ENCODE data around the gene PDE4B.

DNA sequence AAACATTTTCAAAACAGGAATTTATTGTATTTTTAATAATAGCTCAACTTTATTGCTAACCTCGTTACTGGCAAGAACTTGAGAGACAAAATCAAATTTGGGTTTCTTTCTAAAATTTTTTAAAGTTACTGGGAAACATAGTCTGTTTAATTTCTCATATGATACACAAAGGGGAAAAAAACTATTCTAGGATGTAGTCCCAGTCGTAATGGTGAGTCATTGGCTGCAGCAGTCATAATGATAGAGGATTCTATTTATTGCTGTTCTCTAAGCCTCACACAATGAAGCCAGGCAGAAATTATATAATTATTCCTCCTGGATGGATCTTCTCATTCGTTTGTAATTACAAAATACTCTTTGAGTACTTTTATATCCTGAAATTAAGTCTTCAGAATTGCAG, 414.8 kb downstream of the PDE4B start:
- TF ChIP-seq, protein P1, sequence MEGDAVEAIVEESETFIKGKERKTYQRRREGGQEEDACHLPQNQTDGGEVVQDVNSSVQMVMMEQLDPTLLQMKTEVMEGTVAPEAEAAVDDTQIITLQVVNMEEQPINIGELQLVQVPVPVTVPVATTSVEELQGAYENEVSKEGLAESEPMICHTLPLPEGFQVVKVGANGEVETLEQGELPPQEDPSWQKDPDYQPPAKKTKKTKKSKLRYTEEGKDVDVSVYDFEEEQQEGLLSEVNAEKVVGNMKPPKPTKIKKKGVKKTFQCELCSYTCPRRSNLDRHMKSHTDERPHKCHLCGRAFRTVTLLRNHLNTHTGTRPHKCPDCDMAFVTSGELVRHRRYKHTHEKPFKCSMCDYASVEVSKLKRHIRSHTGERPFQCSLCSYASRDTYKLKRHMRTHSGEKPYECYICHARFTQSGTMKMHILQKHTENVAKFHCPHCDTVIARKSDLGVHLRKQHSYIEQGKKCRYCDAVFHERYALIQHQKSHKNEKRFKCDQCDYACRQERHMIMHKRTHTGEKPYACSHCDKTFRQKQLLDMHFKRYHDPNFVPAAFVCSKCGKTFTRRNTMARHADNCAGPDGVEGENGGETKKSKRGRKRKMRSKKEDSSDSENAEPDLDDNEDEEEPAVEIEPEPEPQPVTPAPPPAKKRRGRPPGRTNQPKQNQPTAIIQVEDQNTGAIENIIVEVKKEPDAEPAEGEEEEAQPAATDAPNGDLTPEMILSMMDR (IDR thresholded peaks at IDR 0.05; ENCODE audit: low read depth, low read length): no peak
- TF ChIP-seq EZH2phosphoT487 (IDR thresholded peaks at IDR 0.05; ENCODE audit: low read depth): no peak
